Natural killer cell (primary cell): ENCODE data around the gene MRPL43. TPM values are rescaled to one million over a fixed set of nuclear protein-coding genes. Genes with fewer than 3 reads are reported as not detected.

Experiments used
- ATAC-seq, 3 donors: fragments of 150-1000 bp in 2 of 3; fragments of 200-7000 bp in 1 of 3; cut with Tn5 transposase; 1 replicate in 1 of 3; 2 replicates in 2 of 3; pipeline ENCODE4 v1.10.0; 2021; ENCODE audit warnings: mild to moderate bottlenecking in 2 of 3, moderate library complexity in 2 of 3
- DNase-seq, 2 donors: peaks; one replicate each; pipeline versions ENCODE4 v3.0.0 to v3.0.0-alpha.2; 2013 to 2021; ENCODE audit warnings: mixed read lengths in 1 of 2
- H3K27ac ChIP-seq: one replicate; pipeline ENCODE4 v1.5.1; 2013; ENCODE audit warnings: mild to moderate bottlenecking, low read length
- H3K27me3 ChIP-seq: one replicate; pipeline ENCODE4 v1.6.1; 2013; ENCODE audit warnings: low read length; ENCODE audit not compliant: control insufficient read depth, insufficient read depth
- H3K36me3 ChIP-seq: one replicate; pipeline ENCODE4 v1.6.1; 2013; ENCODE audit warnings: low read length; ENCODE audit not compliant: control insufficient read depth, insufficient read depth
- H3K4me1 ChIP-seq: one replicate; pipeline ENCODE4 v1.6.1; 2013; ENCODE audit warnings: low read length; ENCODE audit not compliant: control insufficient read depth, insufficient read depth
- H3K4me3 ChIP-seq: one replicate; pipeline ENCODE4 v1.5.1; 2013; ENCODE audit warnings: low read length
- H3K9me3 ChIP-seq: one replicate; pipeline ENCODE4 v1.6.1; 2013; ENCODE audit warnings: low read length; ENCODE audit not compliant: control insufficient read depth, insufficient read depth
- H3K27ac Mint-ChIP-seq, 2 donors: one replicate each; pipeline ENCODE4 v1.8.0; 2022; ENCODE audit warnings: mild to moderate bottlenecking in 2 of 2, mixed read lengths in 2 of 2, moderate library complexity in 1 of 2
- H3K27me3 Mint-ChIP-seq, 2 donors: one replicate each; pipeline ENCODE4 v1.8.0; 2022; ENCODE audit warnings: low read depth in 2 of 2, mixed read lengths in 2 of 2
- H3K36me3 Mint-ChIP-seq: one replicate; pipeline ENCODE4 v1.8.0; 2022; ENCODE audit warnings: mixed read lengths
- H3K4me1 Mint-ChIP-seq, 2 donors: one replicate each; pipeline ENCODE4 v1.8.0; 2022; ENCODE audit warnings: mixed read lengths in 2 of 2
- H3K4me3 Mint-ChIP-seq: one replicate; pipeline ENCODE4 v1.8.0; 2022; ENCODE audit warnings: mild to moderate bottlenecking, moderate library complexity, mixed read lengths
- H3K9me3 Mint-ChIP-seq, 2 donors: one replicate each; pipeline ENCODE4 v1.8.0; 2022; ENCODE audit warnings: mixed read lengths in 2 of 2
- CTCF ChIP-seq: fragments of 200-600 bp; IDR thresholded peaks from one replicate; pipeline ENCODE4 v1.8.0; 2022; ENCODE audit warnings: antibody characterized with exemption
- WGBS: methylation state at CpG from one replicate; pipeline ENCODE4 v1.1.7; 2013; ENCODE audit warnings: missing lambda C conversion rate; ENCODE audit not compliant: insufficient coverage; 5-methylcytosine and 5-hydroxymethylcytosine counted together
- intact Hi-C: fragments of 100-400 bp; cut with micrococcal nuclease; formaldehyde crosslinking; loops from one replicate; pipeline ENCODE4 v1.14.2; 2022
- total RNA-seq, 4 donors: library from RNA; stranded (reverse); fragments of 120-200 nt in 1 of 4; gene quantifications; one replicate each; pipeline versions ENCODE4 v1.2.3 to v1.2.4, GENCODE V29; 2013 to 2022

The MRPL43 gene
- total RNA-seq, 3 donors from 2014 or later (not counting 1 experiment from before 2014, with no cell fraction given) = 27.2 to 42.0 (median 33.1) TPM

GRCh38 chr10:101014966-101015581 lies 27.8 kb upstream of the MRPL43 start:
- intact Hi-C loops = loop anchor here (1.0 to 5.0 kb wide), 2 partner anchors 16 to 343 kb away; partner anchors contain the start of gene LZTS2
- ATAC-seq (no peak), DNase-seq (no peak)
- peaks cover 19% of the 10 kb centered on the region for H3K4me1 ChIP-seq
- H3K36me3 ChIP-seq = no peaks in the 10 kb centered on the region
- no peak overlapping the region for H3K4me3 ChIP-seq
- H3K27me3 ChIP-seq = peaks cover 15% of the 10 kb centered on the region
- TF ChIP-seq CTCF = no peak
- no peak overlapping the region for H3K4me3 Mint-ChIP-seq
- 66% methylated on average over 6 of the region's 7 CpGs for WGBS
- H3K36me3 Mint-ChIP-seq = no peaks in the 10 kb centered on the region
- no peaks in the 10 kb centered on the region for H3K9me3 ChIP-seq
- no peak overlapping the region for H3K27ac Mint-ChIP-seq
- peaks cover 37 to 46% of the 10 kb centered on the region in 2 donors for H3K27me3 Mint-ChIP-seq
- no peak overlapping the region for H3K27ac ChIP-seq
- H3K9me3 Mint-ChIP-seq = no peaks in the 10 kb centered on the region
- H3K4me1 Mint-ChIP-seq = peaks cover 10 to 28% of the 10 kb centered on the region in 2 donors

GRCh38 chr10:101014230-101014884 lies 27.1 kb upstream of the MRPL43 start:
- peak; percentile 76 for TF ChIP-seq CTCF
- no peaks in the 10 kb centered on the region for H3K9me3 Mint-ChIP-seq
- peak; percentile 73 to 84 for DNase-seq
- peaks cover 33 to 43% of the 10 kb centered on the region in 2 donors for H3K27me3 Mint-ChIP-seq
- 23% methylated on average over 10 of the region's 11 CpGs for WGBS
- ATAC-seq = peak; percentile 63 to 73 (median 72)
- peaks cover 19% of the 10 kb centered on the region for H3K4me1 ChIP-seq
- H3K27ac ChIP-seq = no peak overlapping the region
- no peaks in the 10 kb centered on the region for H3K36me3 ChIP-seq
- H3K9me3 ChIP-seq = no peaks in the 10 kb centered on the region
- H3K4me1 Mint-ChIP-seq = peaks cover 10 to 28% of the 10 kb centered on the region in 2 donors
- H3K36me3 Mint-ChIP-seq = no peaks in the 10 kb centered on the region
- H3K4me3 Mint-ChIP-seq = no peak overlapping the region
- no peak overlapping the region for H3K27ac Mint-ChIP-seq
- peaks cover 15% of the 10 kb centered on the region for H3K27me3 ChIP-seq
- intact Hi-C loops = loop anchor here (1.0 to 5.0 kb wide), 2 partner anchors 15 to 342 kb away; partner anchors contain the start of gene LZTS2
- H3K4me3 ChIP-seq = no peak overlapping the region

GRCh38 chr10:101013365-101013825 lies 26.1 kb upstream of the MRPL43 start:
- Mint-ChIP-seq H3K36me3 (no peaks in the 10 kb centered on the region), H3K4me3 (no peak overlapping the region), H3K4me1 (peaks cover 10 to 19% of the 10 kb centered on the region in 2 donors), H3K27ac (peak overlapping the region in 1 of 2 donors; percentile 9), H3K9me3 (no peaks in the 10 kb centered on the region), H3K27me3 (peaks cover 30 to 39% of the 10 kb centered on the region in 2 donors)
- TF ChIP-seq CTCF = no peak
- no peak overlapping the region for H3K4me3 ChIP-seq
- no peak for DNase-seq
- intact Hi-C loops = loop anchor here (1.0 to 5.0 kb wide), 2 partner anchors 44 to 341 kb away; partner anchors contain the start of gene SEMA4G
- no peaks in the 10 kb centered on the region for H3K36me3 ChIP-seq
- H3K4me1 ChIP-seq = peaks cover 10% of the 10 kb centered on the region
- no peaks in the 10 kb centered on the region for H3K9me3 ChIP-seq
- no peak for ATAC-seq
- no peak overlapping the region for H3K27ac ChIP-seq
- 69% methylated on average over 9 of the region's 9 CpGs for WGBS
- peaks cover 13% of the 10 kb centered on the region for H3K27me3 ChIP-seq
